ENCODE measurements around the gene ZNF668. TPM values are rescaled to one million over a fixed set of nuclear protein-coding genes. Genes with fewer than 3 reads are reported as not detected.

Gene ZNF668
- total and polyA plus RNA-seq, 2 of the 13 experiments (the other 11 are each of a cell fraction or from before 2014, with no cell fraction given) = 3.8 to 9.8 TPM

DNA sequence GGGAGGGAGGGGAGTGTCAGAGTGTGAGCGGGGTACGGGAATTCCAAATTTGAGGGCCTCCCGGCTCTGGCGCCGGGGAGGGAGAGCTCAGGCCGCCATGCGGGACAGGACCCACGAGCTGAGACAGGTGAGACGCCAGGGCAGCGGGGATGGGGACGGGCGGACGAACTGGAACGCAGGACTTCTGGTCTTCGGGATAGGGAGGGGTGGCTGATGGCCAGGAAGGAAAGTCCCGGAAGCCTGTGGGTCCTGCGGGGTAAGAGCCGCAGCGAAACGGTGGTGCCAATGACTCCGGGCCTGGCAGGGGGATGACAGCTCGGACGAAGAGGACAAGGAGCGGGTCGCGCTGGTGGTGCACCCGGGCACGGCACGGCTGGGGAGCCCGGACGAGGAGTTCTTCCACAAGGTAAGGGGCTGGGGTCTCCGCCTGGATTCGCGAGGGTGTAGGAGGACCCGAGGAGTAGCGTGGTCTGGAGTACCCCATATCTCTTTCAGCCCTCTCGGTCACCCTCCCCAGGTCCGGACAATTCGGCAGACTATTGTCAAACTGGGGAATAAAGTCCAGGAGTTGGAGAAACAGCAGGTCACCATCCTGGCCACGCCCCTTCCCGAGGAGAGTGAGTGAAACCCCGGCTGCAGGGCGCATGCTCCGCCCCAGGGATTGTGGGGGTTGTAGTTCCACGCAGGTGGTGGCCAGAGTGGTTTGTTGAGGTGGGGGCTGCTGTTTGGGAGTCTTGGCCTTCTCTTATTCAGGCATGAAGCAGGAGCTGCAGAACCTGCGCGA is 40.1 kb downstream of the ZNF668 start (continued):
- no peak for TF ChIP-seq ZNF20 (CRISPR knock-in tag; IDR thresholded peaks at IDR 0.05)
- TF ChIP-seq TFDP2 (CRISPR knock-in tag; IDR thresholded peaks at IDR 0.05) = no peak
- TF ChIP-seq DRAP1 (CRISPR knock-in tag; IDR thresholded peaks at IDR 0.05) = peak; percentile 97
- TF ChIP-seq CERS6 (CRISPR knock-in tag; IDR thresholded peaks at IDR 0.05) = no peak
- TF ChIP-seq ZNF83 (CRISPR knock-in tag; IDR thresholded peaks at IDR 0.05; ENCODE audit: borderline replicate concordance) = no peak
- TF ChIP-seq ZNF788 (CRISPR knock-in tag; IDR thresholded peaks at IDR 0.05; ENCODE audit: borderline replicate concordance) = peak; percentile 79; the same call in 1 of the 2 replicates
- TF ChIP-seq THAP9 (CRISPR knock-in tag; IDR thresholded peaks at IDR 0.05; ENCODE audit: borderline replicate concordance) = no peak
- TF ChIP-seq MBD4 (IDR thresholded peaks at IDR 0.05; ENCODE audit: borderline replicate concordance, low read length) = no peak
- no peak for TF ChIP-seq ZNF513 (CRISPR knock-in tag; conservative IDR thresholded peaks at IDR 0.05)
- no peak for TF ChIP-seq KAT2B (IDR thresholded peaks at IDR 0.05; ENCODE audit: borderline replicate concordance, low read depth, low read length)
- no peak for TF ChIP-seq XBP1 (CRISPR knock-in tag; IDR thresholded peaks at IDR 0.05)
- no peak for TF ChIP-seq ELK4 (CRISPR knock-in tag; IDR thresholded peaks at IDR 0.05; ENCODE audit: borderline replicate concordance)
- TF ChIP-seq TOPORS (CRISPR knock-in tag; IDR thresholded peaks at IDR 0.05) = no peak
- TF ChIP-seq, protein P1, sequence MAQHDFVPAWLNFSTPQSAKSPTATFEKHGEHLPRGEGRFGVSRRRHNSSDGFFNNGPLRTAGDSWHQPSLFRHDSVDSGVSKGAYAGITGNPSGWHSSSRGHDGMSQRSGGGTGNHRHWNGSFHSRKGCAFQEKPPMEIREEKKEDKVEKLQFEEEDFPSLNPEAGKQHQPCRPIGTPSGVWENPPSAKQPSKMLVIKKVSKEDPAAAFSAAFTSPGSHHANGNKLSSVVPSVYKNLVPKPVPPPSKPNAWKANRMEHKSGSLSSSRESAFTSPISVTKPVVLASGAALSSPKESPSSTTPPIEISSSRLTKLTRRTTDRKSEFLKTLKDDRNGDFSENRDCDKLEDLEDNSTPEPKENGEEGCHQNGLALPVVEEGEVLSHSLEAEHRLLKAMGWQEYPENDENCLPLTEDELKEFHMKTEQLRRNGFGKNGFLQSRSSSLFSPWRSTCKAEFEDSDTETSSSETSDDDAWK (CRISPR knock-in tag; IDR thresholded peaks at IDR 0.05) = no peak
- no peak; the same call in 1 of the 2 replicates for TF ChIP-seq FOXO1 (CRISPR knock-in tag; IDR thresholded peaks at IDR 0.05)
- TF ChIP-seq PHF8 (CRISPR knock-in tag; IDR thresholded peaks at IDR 0.05) = peak; percentile 51; the same call in 1 of the 2 replicates
- TF ChIP-seq, protein P2, sequence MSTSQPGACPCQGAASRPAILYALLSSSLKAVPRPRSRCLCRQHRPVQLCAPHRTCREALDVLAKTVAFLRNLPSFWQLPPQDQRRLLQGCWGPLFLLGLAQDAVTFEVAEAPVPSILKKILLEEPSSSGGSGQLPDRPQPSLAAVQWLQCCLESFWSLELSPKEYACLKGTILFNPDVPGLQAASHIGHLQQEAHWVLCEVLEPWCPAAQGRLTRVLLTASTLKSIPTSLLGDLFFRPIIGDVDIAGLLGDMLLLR (CRISPR knock-in tag; IDR thresholded peaks at IDR 0.05) = peak; percentile 58; the same call in 1 of the 2 replicates
- TF ChIP-seq MAFG (CRISPR knock-in tag; IDR thresholded peaks at IDR 0.05) = no peak

Measured in HepG2 (cell line).